GM21423 (cell line): ENCODE measurements around the gene ARL2.
A peak's percentile ranks its signal among the peaks of the same experiment; 100 is the strongest.
"Not testable (repeated sequence)": the region's sequence is repeated elsewhere in the genome, so short reads cannot be mapped to it uniquely, and the experiment has no call there.

Experiments
- ATAC-seq: cut with Tn5 transposase; IDR thresholded peaks from one replicate; pipeline ENCODE4 v1.9.1; 2021; ENCODE audit warnings: mild to moderate bottlenecking, moderate library complexity; ENCODE audit not compliant: unreplicated experiment

Gene ARL2

DNA sequence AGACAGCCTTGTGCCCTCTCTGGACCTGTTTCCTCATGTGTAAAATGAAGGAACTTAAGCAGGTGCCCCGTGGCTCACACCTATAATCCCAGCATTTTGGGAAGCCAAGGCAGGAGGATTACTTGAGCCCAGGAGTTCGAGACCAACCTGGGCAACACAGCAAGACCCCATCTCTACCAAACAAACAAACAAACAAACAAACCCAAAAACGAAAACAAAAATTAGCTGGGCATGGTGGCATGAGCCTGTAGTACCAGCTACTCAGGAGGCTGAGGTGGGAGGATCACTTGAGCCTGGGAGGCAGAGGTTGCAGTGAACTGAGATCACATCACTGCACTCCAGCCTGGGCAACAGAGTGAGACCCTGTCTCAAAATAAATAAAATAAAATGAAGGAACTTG is 10.0 kb upstream of the ARL2 start:
- ATAC-seq, result not testable (repeated sequence)

- no peak for ATAC-seq
Measured at GRCh38 chr11:65008016-65008415, 5.9 kb upstream of the ARL2 start.

DNA sequence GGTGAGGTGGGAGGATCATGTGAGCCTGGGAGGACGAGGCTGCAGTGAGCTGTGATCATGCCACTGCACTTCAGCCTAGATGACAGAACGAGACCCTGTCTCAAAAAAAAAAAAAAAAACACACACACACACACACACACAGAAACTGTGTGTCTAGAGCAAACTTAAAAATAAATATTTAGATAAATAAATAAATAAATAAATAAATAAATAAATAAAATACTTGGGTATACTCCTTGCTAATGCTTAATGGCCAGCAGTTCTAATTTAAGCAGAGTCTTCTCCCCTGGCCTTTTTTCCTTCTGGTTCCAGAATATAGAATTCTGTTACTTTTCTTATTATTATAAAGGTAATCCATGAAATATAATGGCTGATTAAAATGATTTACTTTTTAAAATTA is 5.1 kb upstream of the ARL2 start:
- ATAC-seq, result no peak

- ATAC-seq, result peak; percentile 39
Measured at GRCh38 chr11:65013130-65013887, 651 bp upstream of the ARL2 start.

- ATAC-seq, result no peak
Measured at GRCh38 chr11:65014726-65015227, 817 bp downstream of the ARL2 start.

DNA sequence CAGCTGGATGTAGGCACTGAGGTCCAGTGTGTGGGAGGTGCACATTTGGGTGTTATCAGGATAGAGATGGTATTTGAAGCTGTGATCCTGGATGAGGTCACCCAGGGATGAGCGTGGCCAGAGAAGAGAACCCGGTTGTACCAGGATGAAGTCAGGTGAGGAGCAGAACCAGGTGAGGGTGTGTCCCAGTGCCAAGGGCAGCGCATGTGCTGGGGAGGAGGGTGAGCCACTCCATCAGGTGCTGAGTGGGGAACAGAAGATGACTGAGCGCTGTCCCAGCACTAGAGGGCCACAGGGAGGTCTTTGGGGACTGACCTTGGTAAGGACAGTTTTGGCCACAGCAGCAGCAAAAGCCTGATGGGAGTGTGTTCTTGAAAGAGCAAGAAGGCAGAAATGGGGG is 2.7 kb downstream of the ARL2 start:
- ATAC-seq, result no peak

DNA sequence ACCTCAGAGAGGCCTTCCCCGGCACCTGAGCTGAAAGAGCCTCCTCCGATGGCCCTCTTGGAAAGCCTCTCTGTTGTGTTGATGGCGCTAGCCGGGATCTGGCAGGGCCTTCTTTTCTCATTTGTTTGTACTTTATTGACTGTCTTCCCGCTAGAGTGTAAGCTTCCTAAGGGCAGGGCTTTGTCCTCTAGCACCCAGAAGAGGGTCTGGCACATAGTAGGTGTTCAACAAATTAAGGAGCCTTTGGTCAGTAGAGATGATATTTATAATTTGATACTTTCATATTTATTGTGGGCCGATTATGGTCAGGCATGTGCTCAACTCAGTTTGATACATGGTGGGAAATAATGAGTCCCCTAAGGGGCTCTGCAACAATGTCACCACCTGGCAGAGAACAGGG is 4.0 kb downstream of the ARL2 start:
- no peak for ATAC-seq

DNA sequence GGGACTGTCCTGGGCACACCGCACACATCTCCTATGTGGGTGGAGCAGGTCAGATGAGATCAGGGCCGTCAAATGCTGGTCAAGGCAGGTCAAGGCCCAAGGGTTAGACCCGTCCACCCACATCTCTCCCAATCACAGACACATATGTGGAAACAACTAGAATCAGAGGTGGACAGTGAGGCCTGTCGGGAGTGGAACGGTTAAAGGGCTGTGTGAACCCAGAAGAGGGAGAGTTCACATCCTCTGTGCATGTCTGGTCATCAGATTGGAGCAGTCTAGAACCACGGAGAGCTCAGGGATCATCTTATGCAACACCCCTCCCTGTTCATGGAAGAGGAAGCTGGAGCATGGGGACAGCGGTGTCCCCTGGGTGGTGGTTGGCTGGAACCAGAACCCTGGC is 5.9 kb downstream of the ARL2 start:
- ATAC-seq, result no peak

- ATAC-seq, result no peak
Measured at GRCh38 chr11:65021003-65021402, 7.0 kb downstream of the ARL2 start.

DNA sequence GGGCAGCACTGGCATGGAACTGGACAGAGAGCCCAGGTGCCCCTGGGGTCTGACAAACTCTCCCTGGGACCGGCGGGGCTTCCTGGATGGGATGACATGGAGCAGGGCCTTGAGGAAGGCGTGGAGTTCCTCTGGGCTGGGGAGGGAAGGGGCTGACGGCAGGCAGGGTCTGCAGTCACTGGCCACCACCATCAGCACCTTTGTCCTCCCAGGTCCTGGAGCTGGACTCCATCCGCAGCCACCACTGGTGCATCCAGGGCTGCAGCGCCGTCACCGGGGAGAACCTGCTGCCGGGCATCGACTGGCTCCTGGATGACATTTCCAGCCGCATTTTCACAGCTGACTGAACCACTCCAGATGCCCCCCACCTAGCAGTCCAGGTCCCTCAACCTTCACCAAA is 7.5 kb downstream of the ARL2 start:
- no peak for ATAC-seq

DNA sequence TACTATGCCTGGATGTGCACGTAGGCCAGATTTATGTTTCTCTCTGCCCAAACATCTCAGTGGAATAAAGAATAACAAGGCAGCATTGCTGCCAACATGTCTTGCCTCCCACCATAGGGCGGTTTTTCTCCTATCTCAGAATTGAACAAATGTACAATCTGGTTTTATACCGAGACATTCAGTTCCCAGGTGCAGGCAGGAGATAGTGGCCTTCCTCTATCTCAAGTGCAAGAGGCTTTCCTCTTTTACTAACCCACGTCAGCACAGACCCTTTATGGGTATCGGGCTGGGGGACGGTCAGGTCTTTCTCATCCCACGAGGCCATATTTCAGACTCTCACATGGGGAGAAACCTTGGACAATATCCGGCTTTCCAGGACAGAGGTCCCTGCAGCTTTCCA is 9.5 kb downstream of the ARL2 start:
- ATAC-seq, result not testable (repeated sequence)

DNA sequence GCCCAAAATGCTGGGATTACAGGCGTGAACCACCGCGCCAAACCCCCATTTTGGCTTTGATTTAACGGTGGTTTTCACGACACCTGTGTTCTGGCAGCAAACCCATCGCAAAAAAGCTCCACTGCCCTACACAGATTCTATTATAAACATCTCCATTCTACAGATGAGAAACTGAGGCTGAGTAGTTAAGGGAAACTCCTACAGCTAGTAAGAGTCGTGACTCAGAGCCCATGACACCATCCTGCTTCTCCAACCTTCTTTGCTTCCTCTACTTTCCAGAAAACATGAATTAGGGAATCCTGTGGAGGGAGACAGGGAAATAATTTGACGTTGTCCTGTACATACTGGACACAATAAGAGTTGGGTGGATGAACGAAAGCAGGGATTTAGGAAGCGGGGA is 12.8 kb downstream of the ARL2 start:
- ATAC-seq, result no peak

DNA sequence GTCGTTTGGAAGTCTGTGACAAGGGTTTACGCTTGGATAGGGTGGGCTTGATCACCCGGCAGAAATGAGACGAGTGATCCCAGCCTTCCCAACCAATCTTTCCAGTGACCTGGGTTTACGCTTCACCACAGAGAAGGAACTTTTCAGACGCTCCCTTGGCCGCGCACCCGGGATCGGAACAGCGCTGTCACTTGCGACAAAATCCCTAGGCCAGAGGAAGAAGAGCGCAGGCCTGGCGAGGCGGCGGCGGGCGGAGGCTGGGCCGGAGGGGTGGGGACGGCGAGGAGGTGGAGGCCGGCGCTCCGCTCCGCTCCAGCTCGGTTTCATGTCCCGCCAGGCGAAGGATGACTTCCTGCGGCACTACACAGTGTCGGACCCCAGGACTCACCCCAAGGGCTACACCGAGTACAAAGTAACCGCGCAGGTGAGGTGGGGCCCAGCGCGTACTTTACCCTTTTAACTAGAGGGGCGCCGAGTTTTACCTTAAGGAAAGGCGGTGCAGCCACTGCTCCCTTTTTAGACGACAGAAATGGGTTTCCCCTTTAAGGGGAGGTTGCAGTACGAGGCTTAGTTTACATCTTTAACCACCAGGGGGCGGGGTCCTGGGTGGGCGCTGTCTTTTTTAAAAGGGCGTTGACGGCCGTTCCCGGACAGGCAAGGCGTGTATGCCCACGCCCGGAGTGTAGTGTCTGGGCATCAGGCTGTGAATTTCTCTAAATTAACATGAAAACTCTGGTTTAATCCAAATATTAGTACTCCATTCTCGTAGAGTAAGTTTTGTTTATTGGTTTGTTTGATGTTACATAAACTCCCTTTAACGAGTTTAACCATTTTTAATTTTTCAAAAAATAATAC is 13.5 kb downstream of the ARL2 start, which contains the start of gene SNX15:
Gene SNX15, plus strand, starts transcription at position 227 of the 855 bp plus-strand sequence. Its CDS starts 99 bp downstream, at position 326.
- peak; percentile 82 for ATAC-seq

GRCh38 chr11:65032216-65032615 is 18.3 kb downstream of the ARL2 start:
- no peak for ATAC-seq

DNA sequence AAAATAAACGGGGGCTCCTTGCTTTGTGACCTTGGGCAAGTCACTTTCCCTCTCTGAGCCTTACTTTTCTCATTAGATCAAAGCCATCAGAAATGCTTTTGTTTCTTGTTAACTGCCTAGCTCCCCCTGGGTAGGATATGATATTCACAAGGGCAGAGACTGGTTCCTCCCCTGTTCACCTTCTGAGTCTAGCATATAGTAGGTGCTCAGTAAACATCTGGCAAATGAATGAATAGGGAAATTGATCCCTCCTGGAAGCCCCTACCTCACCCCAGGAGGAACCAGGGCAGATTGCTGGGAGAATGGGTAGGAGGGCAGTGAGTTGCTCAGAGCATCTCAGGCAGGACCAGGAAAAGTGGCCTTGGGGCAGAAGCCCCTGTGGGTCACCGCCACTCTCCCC is 20.5 kb downstream of the ARL2 start:
- no peak for ATAC-seq

- ATAC-seq, result no peak
Measured at GRCh38 chr11:65035579-65035978, 21.6 kb downstream of the ARL2 start.

GRCh38 chr11:65036931-65037330 is 23.0 kb downstream of the ARL2 start:
- no peak for ATAC-seq

DNA sequence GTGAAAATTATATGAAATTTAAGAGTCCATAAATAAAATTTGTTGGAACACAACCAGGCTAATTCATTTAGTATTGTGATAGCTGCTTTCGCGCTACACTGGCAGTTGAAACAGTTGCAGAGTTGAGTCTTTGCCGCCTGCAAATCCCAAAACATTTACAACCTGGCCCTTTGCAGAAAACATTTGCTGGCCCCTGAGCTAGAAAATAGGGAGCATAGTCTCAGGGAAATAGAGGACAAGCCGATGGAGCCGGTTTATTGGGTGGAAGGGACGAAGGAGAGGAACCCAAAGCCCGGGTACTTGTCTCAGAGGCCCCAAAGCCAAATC is 26.5 kb downstream of the ARL2 start:
- ATAC-seq, result no peak

GRCh38 chr11:65040847-65041622 is 27.1 kb downstream of the ARL2 start, which contains the start of gene SAC3D1:
SAC3D1 (plus strand) TSS chr11:65041210; CDS start chr11:65041293, 83 bp downstream.
- peak; percentile 85 for ATAC-seq

DNA sequence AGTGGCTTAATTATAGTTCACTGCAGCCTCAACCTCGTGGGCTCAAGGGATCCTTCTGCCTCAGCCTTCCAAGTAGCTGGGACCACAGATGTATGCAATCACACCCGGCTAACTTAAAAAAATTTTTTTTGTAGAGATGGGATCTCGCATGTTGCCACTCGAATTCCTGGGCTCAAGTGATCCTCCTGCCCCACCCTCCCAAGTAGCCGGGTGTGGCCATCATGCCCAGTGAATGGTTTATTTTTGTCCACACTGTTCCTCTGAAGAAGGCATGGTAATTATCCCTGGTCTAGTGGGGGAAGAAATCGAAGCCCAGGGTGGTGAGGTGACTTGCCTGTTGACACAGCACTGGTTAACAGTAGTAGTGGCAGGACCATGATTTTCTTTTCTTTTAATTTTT is 28.9 kb downstream of the ARL2 start:
- no peak for ATAC-seq

DNA sequence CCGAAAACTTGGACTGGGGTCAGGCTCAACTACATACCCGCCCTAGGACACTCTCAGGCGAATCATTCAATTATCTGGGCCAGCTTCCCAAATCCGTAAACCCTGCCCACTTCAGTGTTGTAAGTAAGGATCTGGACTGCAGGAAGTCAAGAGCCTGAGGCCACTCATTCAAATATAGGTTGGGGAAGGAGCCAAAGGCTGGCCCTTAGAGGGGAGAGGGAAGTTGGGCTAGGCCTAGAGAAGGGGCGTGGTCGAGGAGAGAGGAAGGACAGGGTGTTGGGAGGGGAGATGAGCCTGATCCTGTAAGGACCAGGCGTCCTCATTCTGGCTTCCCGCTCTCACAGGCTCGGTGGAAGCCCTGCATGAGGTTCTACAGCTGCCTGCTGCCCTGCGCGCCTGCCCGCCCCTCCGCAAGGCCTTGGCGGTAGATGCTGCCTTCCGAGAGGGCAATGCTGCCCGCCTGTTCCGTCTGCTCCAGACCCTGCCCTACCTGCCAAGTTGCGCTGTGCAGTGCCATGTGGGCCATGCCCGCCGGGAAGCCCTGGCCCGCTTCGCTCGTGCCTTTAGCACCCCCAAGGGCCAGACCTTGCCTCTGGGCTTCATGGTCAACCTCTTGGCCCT is 30.0 kb downstream of the ARL2 start:
- ATAC-seq, result no peak
